Suprapubic skin (tissue), 4 donors: ENCODE measurements around the gene SORCS1.

Source experiments
- CTCF ChIP-seq, 2 donors: fragments of 200-600 bp in 1 of 2; fragments of 450-650 bp in 1 of 2; sonication (generic) in 1 of 2; IDR thresholded peaks; one replicate each; pipeline ENCODE4 v1.5.1; 2016 to 2019; ENCODE audit warnings: antibody characterized with exemption in 2 of 2, mild to moderate bottlenecking in 1 of 2, moderate library complexity in 1 of 2
- EP300 ChIP-seq: sonication (generic); formaldehyde crosslinking; IDR thresholded peaks from one replicate; pipeline ENCODE4 v1.6.1; 2017; ENCODE audit warnings: antibody characterized with exemption
- POLR2A ChIP-seq, 2 donors: fragments of 450-650 bp; IDR thresholded peaks; one replicate each; pipeline ENCODE4 v1.6.1; 2017; ENCODE audit warnings: antibody characterized with exemption in 2 of 2, mild to moderate bottlenecking in 2 of 2, moderate library complexity in 2 of 2
- POLR2AphosphoS5 ChIP-seq, 3 donors: sonication (generic); formaldehyde crosslinking; IDR thresholded peaks; one replicate each; pipeline ENCODE4 v1.6.1; 2017; ENCODE audit warnings: antibody characterized with exemption in 3 of 3

GRCh38 chr10:106857213-106857612 is 307.3 kb downstream of the SORCS1 start:
- TF ChIP-seq CTCF (IDR thresholded peaks at IDR 0.05) (no peak), POLR2AphosphoS5 (IDR thresholded peaks at IDR 0.05) (no peak), POLR2A (IDR thresholded peaks at IDR 0.05) (no peak), EP300 (no peak)
